ENCODE results near the gene MTHFD1L.

Gene MTHFD1L

DNA sequence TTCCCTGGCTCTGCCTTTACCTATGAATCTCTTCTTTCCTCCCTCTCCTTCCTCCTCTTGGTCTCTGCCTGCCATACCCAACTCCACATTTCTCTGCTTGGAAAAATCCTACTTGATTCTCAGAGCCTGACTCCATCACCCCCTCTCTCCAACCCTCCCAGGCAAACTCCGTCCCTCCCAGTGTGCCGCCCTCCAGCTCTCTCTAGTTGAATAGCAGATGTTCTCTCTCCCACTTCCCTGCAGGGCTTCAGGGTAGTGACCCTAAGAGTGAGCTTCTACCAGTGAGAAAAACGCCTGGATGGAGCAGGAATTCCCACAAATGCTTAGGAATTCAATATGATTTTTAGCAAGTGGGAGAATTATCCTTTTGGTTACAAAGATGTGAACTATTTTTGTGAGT, 141.6 kb downstream of the MTHFD1L start:
- no peak for TF ChIP-seq EZH2 (IDR thresholded peaks at IDR 0.05; ENCODE audit: borderline replicate concordance, low read depth, low read length, severe bottlenecking)
- TF ChIP-seq, protein P1, sequence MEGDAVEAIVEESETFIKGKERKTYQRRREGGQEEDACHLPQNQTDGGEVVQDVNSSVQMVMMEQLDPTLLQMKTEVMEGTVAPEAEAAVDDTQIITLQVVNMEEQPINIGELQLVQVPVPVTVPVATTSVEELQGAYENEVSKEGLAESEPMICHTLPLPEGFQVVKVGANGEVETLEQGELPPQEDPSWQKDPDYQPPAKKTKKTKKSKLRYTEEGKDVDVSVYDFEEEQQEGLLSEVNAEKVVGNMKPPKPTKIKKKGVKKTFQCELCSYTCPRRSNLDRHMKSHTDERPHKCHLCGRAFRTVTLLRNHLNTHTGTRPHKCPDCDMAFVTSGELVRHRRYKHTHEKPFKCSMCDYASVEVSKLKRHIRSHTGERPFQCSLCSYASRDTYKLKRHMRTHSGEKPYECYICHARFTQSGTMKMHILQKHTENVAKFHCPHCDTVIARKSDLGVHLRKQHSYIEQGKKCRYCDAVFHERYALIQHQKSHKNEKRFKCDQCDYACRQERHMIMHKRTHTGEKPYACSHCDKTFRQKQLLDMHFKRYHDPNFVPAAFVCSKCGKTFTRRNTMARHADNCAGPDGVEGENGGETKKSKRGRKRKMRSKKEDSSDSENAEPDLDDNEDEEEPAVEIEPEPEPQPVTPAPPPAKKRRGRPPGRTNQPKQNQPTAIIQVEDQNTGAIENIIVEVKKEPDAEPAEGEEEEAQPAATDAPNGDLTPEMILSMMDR (IDR thresholded peaks at IDR 0.05; ENCODE audit: borderline replicate concordance, extremely low read depth, low read length, poor library complexity, severe bottlenecking), result no peak
- no peaks in the 10 kb centered on the region for H3K79me2 ChIP-seq (ENCODE audit: insufficient read depth, low read length)
- no peaks in the 10 kb centered on the region for H3K4me1 ChIP-seq (ENCODE audit: insufficient read depth, low read length)
- no peak overlapping the region for H3K9ac ChIP-seq (ENCODE audit: low read depth, low read length)
- no peak overlapping the region for H2AFZ ChIP-seq (ENCODE audit: low read depth, low read length)
- peaks cover 30% of the 10 kb centered on the region for H3K36me3 ChIP-seq (ENCODE audit: insufficient read depth, low read length)
- H3K4me3 ChIP-seq (ENCODE audit: low read depth in 1 of 2, low read length in 2 of 2), result no peak overlapping the region
- no peaks in the 10 kb centered on the region for H3K9me3 ChIP-seq (ENCODE audit: insufficient read depth, low read length, severe bottlenecking)
- no peak overlapping the region for H3K27ac ChIP-seq (ENCODE audit: low read length)
- H3K4me2 ChIP-seq (ENCODE audit: insufficient read depth, low read length), result no peak overlapping the region
- no peak for ATAC-seq (ENCODE audit: insufficient read depth, low read depth)
- peaks cover 6% of the 10 kb centered on the region for H4K20me1 ChIP-seq (ENCODE audit: insufficient read depth, low read length)
- no peak for DNase-seq
- H3K27me3 ChIP-seq (ENCODE audit: insufficient read depth, low read length, poor library complexity), result no peaks in the 10 kb centered on the region

DNA sequence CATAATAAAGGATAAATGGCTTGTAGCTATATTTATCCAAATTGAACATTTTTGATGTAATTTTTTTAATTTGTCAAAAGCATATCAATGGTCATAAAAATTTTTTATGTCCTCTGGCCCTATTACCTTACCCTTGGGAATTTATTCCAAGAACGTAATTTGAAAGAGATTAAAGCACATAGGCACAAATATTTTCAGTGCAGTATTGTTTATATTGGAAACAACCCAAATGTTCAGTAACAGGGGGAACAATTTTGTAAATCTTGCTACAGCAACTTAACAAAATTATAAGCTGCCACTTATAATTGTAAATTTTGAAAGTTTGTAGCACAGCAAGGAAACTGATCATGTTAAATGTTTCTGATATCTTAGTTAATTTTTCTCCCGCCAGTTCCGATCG, 142.4 kb downstream of the MTHFD1L start:
- ATAC-seq (ENCODE audit: insufficient read depth, low read depth), result no peak
- Histone ChIP-seq H2AFZ (ENCODE audit: low read depth, low read length) (no peak overlapping the region), H3K4me1 (ENCODE audit: insufficient read depth, low read length) (no peaks in the 10 kb centered on the region), H3K79me2 (ENCODE audit: insufficient read depth, low read length) (no peaks in the 10 kb centered on the region), H3K27me3 (ENCODE audit: insufficient read depth, low read length, poor library complexity) (no peaks in the 10 kb centered on the region), H3K9me3 (ENCODE audit: insufficient read depth, low read length, severe bottlenecking) (no peaks in the 10 kb centered on the region), H3K27ac (ENCODE audit: low read length) (no peak overlapping the region), H3K36me3 (ENCODE audit: insufficient read depth, low read length) (peaks cover 37% of the 10 kb centered on the region), H3K9ac (ENCODE audit: low read depth, low read length) (no peak overlapping the region), H4K20me1 (ENCODE audit: insufficient read depth, low read length) (peaks cover 6% of the 10 kb centered on the region), H3K4me2 (ENCODE audit: insufficient read depth, low read length) (no peak overlapping the region), H3K4me3 (ENCODE audit: low read depth in 1 of 2, low read length in 2 of 2) (no peak overlapping the region)
- no peak for DNase-seq
- TF ChIP-seq, protein P1 (IDR thresholded peaks at IDR 0.05; ENCODE audit: borderline replicate concordance, extremely low read depth, low read length, poor library complexity, severe bottlenecking), result no peak
- TF ChIP-seq EZH2 (IDR thresholded peaks at IDR 0.05; ENCODE audit: borderline replicate concordance, low read depth, low read length, severe bottlenecking), result no peak

DNA sequence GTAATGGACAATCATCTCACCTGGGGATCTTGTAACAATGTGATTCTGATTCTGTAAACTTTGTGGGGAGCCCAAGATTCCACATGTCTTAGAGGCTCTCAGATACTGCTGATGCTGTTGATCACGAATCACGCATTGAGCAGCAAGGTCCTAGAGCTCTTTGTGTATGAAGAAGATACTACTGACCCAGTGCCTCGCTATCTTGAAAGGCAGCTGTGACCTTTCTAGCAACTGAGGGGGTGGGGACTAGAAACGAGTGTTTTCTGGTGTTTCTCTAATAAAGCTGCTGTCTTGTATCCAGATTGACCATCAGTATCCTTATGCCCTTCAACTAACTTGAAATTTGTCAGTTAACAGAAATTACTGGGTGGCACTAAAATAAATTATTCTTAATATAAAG, 142.9 kb downstream of the MTHFD1L start:
- no peak for ATAC-seq (ENCODE audit: insufficient read depth, low read depth)
- TF ChIP-seq, protein P1 (IDR thresholded peaks at IDR 0.05; ENCODE audit: borderline replicate concordance, extremely low read depth, low read length, poor library complexity, severe bottlenecking), result no peak
- TF ChIP-seq EZH2 (IDR thresholded peaks at IDR 0.05; ENCODE audit: borderline replicate concordance, low read depth, low read length, severe bottlenecking), result no peak
- H3K79me2 ChIP-seq (ENCODE audit: insufficient read depth, low read length), result no peaks in the 10 kb centered on the region

DNA sequence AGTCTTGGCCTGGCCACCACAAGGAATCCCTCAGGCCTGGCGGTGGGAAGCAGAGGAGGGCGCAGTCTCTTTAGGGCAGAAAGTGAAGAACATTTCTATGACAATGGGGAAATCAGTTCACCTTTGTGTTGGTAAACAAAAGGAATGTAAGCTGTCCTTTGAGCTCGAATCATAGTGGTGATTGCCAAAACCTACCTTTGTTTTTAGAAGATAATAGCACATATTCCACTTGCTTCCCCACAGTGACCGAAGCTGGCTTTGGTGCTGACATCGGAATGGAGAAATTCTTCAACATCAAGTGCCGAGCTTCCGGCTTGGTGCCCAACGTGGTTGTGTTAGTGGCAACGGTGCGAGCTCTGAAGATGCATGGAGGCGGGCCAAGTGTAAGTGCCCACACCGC, 144.1 kb downstream of the MTHFD1L start:
- Histone ChIP-seq H3K27me3 (ENCODE audit: insufficient read depth, low read length, poor library complexity) (no peaks in the 10 kb centered on the region), H3K36me3 (ENCODE audit: insufficient read depth, low read length) (peaks cover 51% of the 10 kb centered on the region), H3K9me3 (ENCODE audit: insufficient read depth, low read length, severe bottlenecking) (no peaks in the 10 kb centered on the region), H4K20me1 (ENCODE audit: insufficient read depth, low read length) (peaks cover 6% of the 10 kb centered on the region), H3K4me1 (ENCODE audit: insufficient read depth, low read length) (no peaks in the 10 kb centered on the region), H2AFZ (ENCODE audit: low read depth, low read length) (no peak overlapping the region), H3K9ac (ENCODE audit: low read depth, low read length) (no peak overlapping the region), H3K27ac (ENCODE audit: low read length) (no peak overlapping the region), H3K4me2 (ENCODE audit: insufficient read depth, low read length) (no peak overlapping the region), H3K79me2 (ENCODE audit: insufficient read depth, low read length) (no peaks in the 10 kb centered on the region), H3K4me3 (ENCODE audit: low read depth in 1 of 2, low read length in 2 of 2) (no peak overlapping the region)
- DNase-seq (no peak), ATAC-seq (ENCODE audit: insufficient read depth, low read depth) (no peak)
- TF ChIP-seq EZH2 (IDR thresholded peaks at IDR 0.05; ENCODE audit: borderline replicate concordance, low read depth, low read length, severe bottlenecking), result no peak
- TF ChIP-seq, protein P1 (IDR thresholded peaks at IDR 0.05; ENCODE audit: borderline replicate concordance, extremely low read depth, low read length, poor library complexity, severe bottlenecking), result no peak

More for the DNA sequence above, 142.9 kb downstream of the MTHFD1L start:
- Histone ChIP-seq H3K9ac (ENCODE audit: low read depth, low read length) (no peak overlapping the region), H3K4me2 (ENCODE audit: insufficient read depth, low read length) (no peak overlapping the region), H3K4me3 (ENCODE audit: low read depth in 1 of 2, low read length in 2 of 2) (no peak overlapping the region), H3K36me3 (ENCODE audit: insufficient read depth, low read length) (peaks cover 40% of the 10 kb centered on the region), H2AFZ (ENCODE audit: low read depth, low read length) (no peak overlapping the region), H3K4me1 (ENCODE audit: insufficient read depth, low read length) (no peaks in the 10 kb centered on the region), H3K9me3 (ENCODE audit: insufficient read depth, low read length, severe bottlenecking) (no peaks in the 10 kb centered on the region), H4K20me1 (ENCODE audit: insufficient read depth, low read length) (peaks cover 6% of the 10 kb centered on the region), H3K27ac (ENCODE audit: low read length) (no peak overlapping the region), H3K27me3 (ENCODE audit: insufficient read depth, low read length, poor library complexity) (no peaks in the 10 kb centered on the region)
- DNase-seq, result no peak

Measured in DND-41 (cell line).